Embryonic facial prominence (tissue), 1 donor: ENCODE results near the gene SND1.
"Not testable (repeated sequence)": the region's sequence is repeated elsewhere in the genome, so short reads cannot be mapped to it uniquely, and the experiment has no call there.

Source experiments
- DNase-seq: peaks from one replicate; pipeline ENCODE4 v3.0.0-alpha.2; 2016; ENCODE audit errors: extremely low spot score

Gene SND1

GRCh38 chr7:127889677-127890076 lies 237.7 kb downstream of the SND1 start:
- no peak for DNase-seq

DNA sequence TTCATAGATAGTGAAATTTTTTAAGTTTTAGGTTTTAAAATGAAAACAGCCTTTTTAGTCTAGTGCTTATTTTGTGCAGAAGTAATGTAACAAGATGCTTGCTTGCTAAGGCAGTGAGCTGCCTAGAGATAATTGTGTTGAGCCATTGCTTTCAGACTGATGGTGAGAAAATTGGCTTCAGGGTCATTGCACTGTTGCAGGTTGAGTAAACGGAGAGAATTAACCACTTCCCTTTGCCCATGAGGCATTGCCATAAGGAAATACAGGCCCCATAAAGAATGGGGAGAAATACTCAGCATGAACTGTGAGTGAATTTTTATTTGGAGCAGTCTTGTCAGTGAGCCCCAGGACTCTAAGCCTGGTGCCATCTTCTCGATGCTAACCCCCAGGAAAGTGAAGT lies 238.7 kb downstream of the SND1 start:
- DNase-seq = no peak

GRCh38 chr7:127891144-127891543 lies 239.2 kb downstream of the SND1 start:
- no peak for DNase-seq

DNA sequence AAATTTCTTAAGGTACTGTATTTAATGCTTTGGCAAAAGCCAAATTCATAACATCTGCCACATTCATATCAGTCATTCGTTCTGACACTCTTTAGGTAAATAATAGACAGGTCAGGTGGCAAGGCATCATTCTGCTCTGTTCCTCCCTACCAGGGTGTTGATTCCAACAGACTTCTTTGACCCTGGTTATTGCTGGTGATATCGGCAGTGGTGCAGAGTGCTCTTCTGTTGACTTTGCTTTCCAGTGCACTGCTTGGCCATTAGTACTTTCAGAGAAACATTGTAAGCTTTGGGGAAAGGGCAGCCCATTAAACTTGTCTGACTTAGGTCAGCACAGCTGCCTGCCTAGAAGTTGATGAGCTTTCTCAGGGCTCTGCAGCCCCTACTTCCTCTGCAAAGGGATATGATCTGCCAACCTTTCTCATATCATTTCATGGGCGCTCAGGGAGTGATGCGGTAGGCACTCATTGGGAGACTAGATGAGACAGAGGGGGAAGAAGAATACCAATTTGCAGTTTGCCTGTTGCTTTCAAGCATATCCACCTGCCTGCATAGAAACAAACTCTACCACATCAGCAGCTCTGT lies 240.0 kb downstream of the SND1 start:
- no peak for DNase-seq

DNA sequence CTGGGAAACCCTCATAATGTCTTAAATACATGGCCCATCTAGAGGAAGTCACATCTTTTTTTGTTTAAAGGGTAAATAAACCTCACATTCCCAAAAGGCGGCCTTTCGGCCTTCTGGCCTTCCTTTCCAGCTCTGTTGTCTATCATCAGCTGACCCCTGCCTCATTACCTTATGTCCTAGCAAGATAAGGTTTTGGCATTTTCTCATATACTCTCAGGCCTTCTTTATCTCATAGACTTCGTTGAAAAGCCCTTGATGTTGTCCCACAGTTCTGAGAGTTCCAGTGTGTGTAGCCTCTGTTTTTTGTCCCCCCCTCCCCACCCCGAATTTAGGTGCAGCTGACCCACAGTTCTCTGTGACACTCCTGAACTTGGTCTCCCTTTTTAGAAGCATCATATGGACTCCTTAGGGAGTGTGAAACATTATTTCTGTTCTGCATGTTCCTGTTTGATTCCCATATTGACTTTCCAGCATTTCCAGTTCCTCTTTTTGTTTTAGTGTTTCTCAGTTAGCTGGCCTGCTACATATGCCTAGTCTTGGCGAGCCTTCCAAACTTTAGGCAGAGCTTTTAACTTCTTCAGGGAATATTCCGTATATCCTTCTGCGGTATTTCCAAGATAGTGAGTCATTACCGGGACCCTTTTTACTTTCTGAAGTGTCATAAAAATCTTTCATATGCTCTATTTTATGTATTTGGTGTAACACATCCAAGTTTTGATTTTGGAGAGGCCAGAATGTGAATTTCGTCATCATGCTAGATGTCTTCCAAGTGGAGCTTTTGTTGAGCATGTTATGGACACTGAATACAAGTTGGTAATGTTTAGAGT lies 240.7 kb downstream of the SND1 start:
- no peak for DNase-seq

DNA sequence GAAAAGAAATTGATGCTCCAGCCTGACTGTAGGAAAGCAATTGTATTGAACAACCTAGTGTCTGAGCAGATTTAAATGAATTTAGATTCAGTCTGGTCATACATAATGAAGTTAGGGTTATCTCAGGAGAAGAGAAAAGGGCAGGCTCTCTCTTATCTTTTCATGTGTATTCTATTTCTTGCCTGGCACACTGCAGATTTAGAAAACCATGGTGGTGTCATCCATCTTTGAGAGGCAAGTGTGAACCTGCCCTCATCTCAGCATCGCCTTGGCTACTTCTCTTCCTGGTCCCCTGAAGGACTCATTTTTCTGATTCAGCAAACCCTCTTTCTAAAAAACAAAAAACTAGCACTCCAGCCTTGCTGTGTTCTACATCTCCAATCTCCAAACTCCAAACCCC lies 241.6 kb downstream of the SND1 start:
- DNase-seq = no peak

- DNase-seq = no peak
These were observed 242.6 kb downstream of the SND1 start for GRCh38 chr7:127894588-127894987.

DNA sequence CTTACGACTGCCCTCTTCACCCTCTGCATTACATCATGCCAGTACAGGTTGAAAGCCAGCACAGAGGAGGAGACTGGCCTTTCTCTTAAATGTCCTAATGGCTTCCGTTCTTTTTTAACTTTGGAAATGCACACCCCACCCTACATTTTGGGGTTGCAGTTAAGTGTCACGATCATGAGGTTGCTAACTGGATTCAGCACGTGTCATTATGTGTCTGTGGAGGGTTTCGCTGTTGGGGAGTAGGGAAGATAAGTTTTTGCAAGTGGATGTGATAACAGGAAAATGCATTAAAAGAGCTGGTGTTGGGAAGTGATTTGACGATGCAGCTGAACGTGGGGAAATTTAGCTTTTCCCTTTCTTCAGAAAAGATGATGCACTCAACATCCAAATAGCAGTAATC lies 243.4 kb downstream of the SND1 start:
- no peak for DNase-seq

- DNase-seq = no peak
These were observed 243.9 kb downstream of the SND1 start for GRCh38 chr7:127895814-127896280.

DNA sequence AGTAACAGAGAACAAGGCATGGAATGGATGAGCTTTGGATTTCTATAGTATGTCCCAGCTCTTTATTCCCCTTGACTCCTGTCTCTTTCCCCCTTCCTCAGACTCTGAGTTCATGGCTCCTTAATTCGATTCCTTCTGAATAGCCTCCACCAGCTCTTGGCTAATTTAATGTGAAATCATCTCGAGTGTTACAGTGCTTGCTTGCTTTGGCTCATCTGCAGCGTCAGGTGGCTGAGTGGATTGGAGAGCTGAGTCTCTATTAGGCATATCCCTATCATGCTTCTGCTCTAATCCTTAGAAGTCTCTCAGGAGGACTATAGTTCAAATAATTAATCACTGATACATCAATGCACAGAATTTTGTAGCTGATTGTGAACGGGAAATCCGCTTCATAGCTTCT lies 244.7 kb downstream of the SND1 start:
- DNase-seq = no peak

- DNase-seq = no peak
These were observed 245.9 kb downstream of the SND1 start for GRCh38 chr7:127897704-127898454.

GRCh38 chr7:127899411-127899810 lies 247.4 kb downstream of the SND1 start:
- no peak for DNase-seq

- no peak for DNase-seq
These were observed 248.1 kb downstream of the SND1 start for GRCh38 chr7:127900141-127900540.

- DNase-seq = no peak
These were observed 249.0 kb downstream of the SND1 start for GRCh38 chr7:127900732-127901685.

- no peak for DNase-seq
These were observed 250.1 kb downstream of the SND1 start for GRCh38 chr7:127901895-127902703.

DNA sequence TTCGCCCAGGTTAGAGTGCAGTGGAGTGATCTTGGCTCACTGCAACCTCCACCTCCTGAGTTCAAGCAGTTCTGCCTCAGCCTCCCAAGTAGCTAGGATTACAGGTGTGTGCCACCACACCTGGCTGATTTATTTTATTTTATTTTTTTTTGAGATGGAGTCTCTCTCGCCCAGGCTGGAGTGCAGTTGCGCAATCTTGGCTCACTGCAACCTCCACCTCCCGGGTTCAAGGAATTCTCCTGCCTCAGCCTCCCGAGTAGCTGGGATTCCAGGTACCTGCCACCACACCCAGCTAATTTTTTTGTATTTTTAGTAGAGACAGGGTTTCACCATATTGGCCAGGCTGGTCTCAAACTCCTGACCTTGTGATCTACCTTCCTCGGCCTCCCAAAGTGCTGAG lies 250.8 kb downstream of the SND1 start:
- not testable (repeated sequence) for DNase-seq

DNA sequence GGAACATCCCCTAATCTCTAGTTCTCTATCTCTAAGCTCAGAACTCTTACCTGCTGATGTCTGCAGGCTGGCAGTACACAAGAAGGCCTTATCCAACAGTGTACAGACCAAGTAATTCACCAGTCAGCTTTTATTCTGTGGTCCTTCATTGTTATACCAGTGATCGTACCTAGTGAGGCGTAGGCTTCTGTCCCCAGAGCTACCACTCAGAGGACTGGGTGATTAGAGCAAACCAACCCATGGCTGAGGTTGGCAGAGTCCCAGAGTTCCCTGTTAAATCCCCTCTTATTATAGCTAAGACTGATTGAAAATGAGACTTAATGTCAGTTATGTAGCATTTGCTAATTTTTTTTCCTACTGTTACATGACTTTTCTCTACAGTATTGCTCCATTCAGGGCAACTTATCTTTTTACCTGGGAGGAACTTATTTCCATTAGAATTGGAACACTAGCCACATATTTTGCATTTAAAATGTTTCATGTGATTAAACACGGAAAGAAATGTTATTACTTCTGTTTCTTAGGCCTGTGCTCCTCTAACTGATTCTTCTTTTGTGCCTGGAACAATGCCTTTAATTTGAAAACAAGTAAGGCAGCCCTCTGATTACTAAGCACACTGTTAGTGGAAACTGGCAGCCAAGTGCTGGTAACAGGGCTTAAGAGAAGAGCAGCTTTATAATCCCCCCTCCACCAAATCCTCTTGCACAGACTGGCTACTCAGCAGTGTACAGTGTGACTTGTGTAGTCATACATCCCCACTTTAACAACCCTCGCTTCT lies 252.1 kb downstream of the SND1 start:
- no peak for DNase-seq

GRCh38 chr7:127904670-127904985 lies 252.6 kb downstream of the SND1 start:
- no peak for DNase-seq

GRCh38 chr7:127905021-127905420 lies 253.0 kb downstream of the SND1 start:
- DNase-seq = no peak
